Neuronal stem cell (in vitro differentiated cells): ENCODE data around the gene FAM234A.

Experiments used
- DNase-seq: peaks from one replicate; pipeline ENCODE4 v3.0.0-alpha.2; 2013; ENCODE audit warnings: low spot score
- H2AFZ ChIP-seq: one replicate; pipeline ENCODE4 v1.6.1; 2013; ENCODE audit warnings: mild to moderate bottlenecking, low read length, inconsistent platforms
- H2AK5ac ChIP-seq: 2 replicates; pipeline ENCODE4 v1.6.1; 2013; ENCODE audit warnings: low read depth, mild to moderate bottlenecking, inconsistent platforms, low read length, moderate library complexity, mixed read lengths
- H2BK120ac ChIP-seq: 2 replicates; pipeline ENCODE4 v1.6.1; 2013; ENCODE audit warnings: low read depth, mild to moderate bottlenecking, inconsistent platforms, low read length, moderate library complexity, mixed read lengths
- H2BK12ac ChIP-seq: one replicate; pipeline ENCODE4 v1.6.1; 2013; ENCODE audit warnings: low read length, inconsistent platforms
- H2BK15ac ChIP-seq: 2 replicates; pipeline ENCODE4 v1.6.1; 2013; ENCODE audit warnings: mild to moderate bottlenecking, low read length, inconsistent platforms, mixed read lengths
- H2BK5ac ChIP-seq: one replicate; pipeline ENCODE4 v1.6.1; 2013; ENCODE audit warnings: inconsistent platforms, mild to moderate bottlenecking, low read length, moderate library complexity
- H3K14ac ChIP-seq: one replicate; pipeline ENCODE4 v1.6.1; 2013; ENCODE audit warnings: low read length, inconsistent platforms
- H3K18ac ChIP-seq: 2 replicates; pipeline ENCODE4 v1.6.1; 2013; ENCODE audit warnings: low read length, inconsistent platforms
- H3K23ac ChIP-seq: 2 replicates; pipeline ENCODE4 v1.6.1; 2013; ENCODE audit warnings: low read depth, mild to moderate bottlenecking, mixed read lengths, low read length, inconsistent platforms; ENCODE audit not compliant: poor library complexity
- H3K27ac ChIP-seq: replicated peaks from 3 replicates; pipeline ENCODE4 v1.5.1; 2013; ENCODE audit warnings: low read length, inconsistent platforms
- H3K27me3 ChIP-seq, 3 experiments: 2 replicates each; pipeline ENCODE4 v1.6.1; 2013; ENCODE audit warnings: low read length in 3 of 3, mild to moderate bottlenecking in 2 of 3, inconsistent platforms in 1 of 3, low read depth in 1 of 3, mixed read lengths in 1 of 3, moderate library complexity in 1 of 3; ENCODE audit not compliant: control insufficient read depth in 3 of 3, insufficient read depth in 3 of 3
- H3K36me3 ChIP-seq, 2 donors: replicated peaks in 1 of 2; 2 replicates each; pipeline ENCODE4 v1.6.1; 2013; ENCODE audit warnings: low read length in 2 of 2; ENCODE audit not compliant: control insufficient read depth in 2 of 2, insufficient read depth in 2 of 2
- H3K4ac ChIP-seq: 2 replicates; pipeline ENCODE4 v1.6.1; 2013; ENCODE audit warnings: inconsistent platforms, mild to moderate bottlenecking, low read length, moderate library complexity
- H3K4me1 ChIP-seq, 2 donors: 1 replicate in 1 of 2; 2 replicates in 1 of 2; pipeline ENCODE4 v1.6.1; 2013; ENCODE audit warnings: low read length in 2 of 2, low read depth in 1 of 2; ENCODE audit not compliant: control insufficient read depth in 2 of 2, insufficient read depth in 1 of 2
- H3K4me2 ChIP-seq: one replicate; pipeline ENCODE4 v1.6.1; 2013; ENCODE audit warnings: mild to moderate bottlenecking, low read length, inconsistent platforms; ENCODE audit not compliant: insufficient read depth, poor library complexity, severe bottlenecking
- H3K4me3 ChIP-seq, 2 donors: 2 replicates each; pipeline ENCODE4 v1.5.1; 2013; ENCODE audit warnings: low read length in 2 of 2, mild to moderate bottlenecking in 2 of 2, inconsistent platforms in 1 of 2, moderate library complexity in 1 of 2
- H3K79me1 ChIP-seq: one replicate; pipeline ENCODE4 v1.6.1; 2013; ENCODE audit warnings: low read depth, mild to moderate bottlenecking, inconsistent platforms, low read length, moderate library complexity
- H3K9ac ChIP-seq: one replicate; pipeline ENCODE4 v1.6.1; 2013; ENCODE audit warnings: mild to moderate bottlenecking, low read depth, low read length, inconsistent platforms; ENCODE audit not compliant: poor library complexity
- H3K9me3 ChIP-seq, 2 donors: replicated peaks in 1 of 2; 2 replicates each; pipeline versions ENCODE3 to v1.6.1; 2013; ENCODE audit warnings: low read length in 2 of 2, mild to moderate bottlenecking in 2 of 2, inconsistent platforms in 1 of 2, low read depth in 1 of 2, mixed read lengths in 1 of 2, moderate library complexity in 1 of 2; ENCODE audit not compliant: control insufficient read depth in 2 of 2, insufficient read depth in 1 of 2
- H4K8ac ChIP-seq: one replicate; pipeline ENCODE4 v1.6.1; 2013; ENCODE audit warnings: low read depth, mild to moderate bottlenecking, inconsistent platforms, low read length, moderate library complexity
- H4K91ac ChIP-seq: one replicate; pipeline ENCODE4 v1.6.1; 2013; ENCODE audit warnings: low read length, low read depth, mild to moderate bottlenecking, inconsistent platforms; ENCODE audit not compliant: poor library complexity
- WGBS, 2 donors: extraction: QIAGEN DNeasy Blood & Tissue Kit; methylation state at CpG; one replicate each; pipeline ENCODE4 v1.1.7; 2013; ENCODE audit warnings: missing lambda C conversion rate in 2 of 2, mixed read lengths in 1 of 2; ENCODE audit not compliant: insufficient read length in 2 of 2, insufficient replicate concordance in 1 of 2; ENCODE audit errors: extremely low coverage in 2 of 2; 5-methylcytosine and 5-hydroxymethylcytosine counted together

Gene FAM234A

DNA sequence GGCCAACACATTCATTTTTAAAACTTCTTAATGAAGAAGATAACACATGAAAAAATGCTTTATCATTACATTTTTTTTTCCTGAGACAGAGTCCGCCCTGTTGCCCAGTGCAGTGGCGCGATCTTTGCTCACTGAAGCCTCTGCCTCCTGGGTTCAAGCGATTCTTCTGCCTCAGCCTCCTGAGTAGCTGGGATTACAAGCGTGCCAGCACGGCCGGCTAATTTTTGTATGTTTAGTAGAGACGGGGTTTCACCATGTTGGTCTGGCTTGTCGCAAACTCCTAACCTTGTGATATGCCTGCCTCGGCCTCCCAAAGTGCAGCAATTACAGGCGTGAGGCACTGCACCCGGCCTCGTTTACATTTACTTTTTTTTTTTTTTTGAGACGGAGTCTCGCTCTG, 41.2 kb upstream of the FAM234A start:
- no peak overlapping the region for H3K23ac ChIP-seq
- H3K14ac ChIP-seq, result no peak overlapping the region
- no peak overlapping the region for H3K4ac ChIP-seq
- H3K4me1 ChIP-seq, result no peaks in the 10 kb centered on the region
- peaks cover 0 to 2% (median 0%) of the 10 kb centered on the region in 3 experiments for H3K27me3 ChIP-seq
- H3K9me3 ChIP-seq, result peaks cover 0 to 2% of the 10 kb centered on the region in 2 donors
- no peak overlapping the region for H2AK5ac ChIP-seq
- no peak overlapping the region for H2BK12ac ChIP-seq
- H3K36me3 ChIP-seq, result peaks cover 70 to 99% of the 10 kb centered on the region in 2 donors
- no peak overlapping the region for H3K4me3 ChIP-seq
- no peak overlapping the region for H4K91ac ChIP-seq
- DNase-seq, result no peak
- no peak overlapping the region for H2BK120ac ChIP-seq
- no peak overlapping the region for H2AFZ ChIP-seq
- H3K4me2 ChIP-seq, result no peak overlapping the region
- H3K9ac ChIP-seq, result no peak overlapping the region
- H3K27ac ChIP-seq, result no peak overlapping the region
- no CpG with 5 or more reads among the region's 15 CpGs for WGBS, 2 donors
- H2BK5ac ChIP-seq, result no peak overlapping the region
- H3K18ac ChIP-seq, result no peak overlapping the region
- H3K79me1 ChIP-seq, result peaks cover 6% of the 10 kb centered on the region
- H4K8ac ChIP-seq, result no peak overlapping the region
- no peak overlapping the region for H2BK15ac ChIP-seq

- WGBS, 2 donors, result no CpG with 5 or more reads among the region's 6 CpGs
- Histone ChIP-seq H3K27ac (no peak overlapping the region), H4K91ac (no peak overlapping the region), H3K4me3 (no peak overlapping the region), H4K8ac (no peak overlapping the region), H3K4ac (no peak overlapping the region), H3K9ac (no peak overlapping the region), H3K14ac (no peak overlapping the region), H3K4me1 (no peaks in the 10 kb centered on the region), H3K23ac (no peak overlapping the region), H2AK5ac (no peak overlapping the region), H2AFZ (no peak overlapping the region), H3K27me3 (peaks cover 0 to 2% (median 0%) of the 10 kb centered on the region in 3 experiments), H2BK120ac (no peak overlapping the region), H3K79me1 (peaks cover 6% of the 10 kb centered on the region), H2BK12ac (no peak overlapping the region), H2BK15ac (no peak overlapping the region), H2BK5ac (no peak overlapping the region), H3K9me3 (peaks cover 0 to 2% of the 10 kb centered on the region in 2 donors), H3K4me2 (no peak overlapping the region), H3K36me3 (peaks cover 67 to 99% of the 10 kb centered on the region in 2 donors), H3K18ac (no peak overlapping the region)
- no peak for DNase-seq
Observed at GRCh38 chr16:194516-194915, 40.1 kb upstream of the FAM234A start.

DNA sequence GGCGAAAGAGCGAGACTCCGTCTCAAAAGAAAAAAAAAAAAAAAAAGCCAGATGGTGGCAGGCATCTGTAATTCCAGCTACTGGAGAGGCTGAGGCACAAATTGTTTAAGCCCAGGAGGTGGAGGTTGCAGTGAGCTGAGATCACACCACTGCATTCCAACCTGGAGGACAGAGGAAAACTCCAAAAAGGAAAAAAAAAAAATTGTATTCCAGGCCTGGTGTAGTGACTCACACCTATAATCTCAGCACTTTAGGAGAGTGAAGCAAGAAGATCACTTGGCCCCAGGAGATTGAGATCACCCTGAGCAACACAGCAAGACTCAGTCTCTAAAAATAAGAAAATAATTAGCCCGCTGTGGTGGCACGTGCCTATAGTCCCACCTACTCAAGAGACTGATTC, 34.2 kb upstream of the FAM234A start:
- Histone ChIP-seq H3K27ac (no peak overlapping the region), H3K18ac (no peak overlapping the region), H4K91ac (no peak overlapping the region), H3K4me1 (no peaks in the 10 kb centered on the region), H2BK12ac (no peak overlapping the region), H3K36me3 (peaks cover 39 to 96% of the 10 kb centered on the region in 2 donors), H3K14ac (no peak overlapping the region), H2BK5ac (no peak overlapping the region), H2AK5ac (no peak overlapping the region), H3K9me3 (no peaks in the 10 kb centered on the region), H3K4ac (no peak overlapping the region), H2BK120ac (no peak overlapping the region), H4K8ac (no peak overlapping the region), H3K23ac (no peak overlapping the region), H3K27me3 (no peaks in the 10 kb centered on the region), H2AFZ (no peak overlapping the region), H3K4me2 (no peak overlapping the region), H3K9ac (no peak overlapping the region), H3K4me3 (no peak overlapping the region), H3K79me1 (peaks cover 4% of the 10 kb centered on the region), H2BK15ac (no peak overlapping the region)
- WGBS, 2 donors, result no CpG with 5 or more reads among the region's 5 CpGs
- DNase-seq, result no peak

GRCh38 chr16:203246-203645, 31.4 kb upstream of the FAM234A start:
- H2BK5ac ChIP-seq, result no peak overlapping the region
- H2BK15ac ChIP-seq, result no peak overlapping the region
- no peak overlapping the region for H4K8ac ChIP-seq
- H3K27me3 ChIP-seq, result no peaks in the 10 kb centered on the region
- H3K14ac ChIP-seq, result no peak overlapping the region
- H3K4me2 ChIP-seq, result no peak overlapping the region
- DNase-seq, result no peak
- peaks cover 3% of the 10 kb centered on the region for H3K79me1 ChIP-seq
- no peak overlapping the region for H2AFZ ChIP-seq
- H3K23ac ChIP-seq, result no peak overlapping the region
- H3K4me1 ChIP-seq, result no peaks in the 10 kb centered on the region
- no peak overlapping the region for H3K4ac ChIP-seq
- no peak overlapping the region for H2AK5ac ChIP-seq
- H3K18ac ChIP-seq, result no peak overlapping the region
- H2BK120ac ChIP-seq, result no peak overlapping the region
- no peaks in the 10 kb centered on the region for H3K9me3 ChIP-seq
- peaks cover 37 to 96% of the 10 kb centered on the region in 2 donors for H3K36me3 ChIP-seq
- no peak overlapping the region for H2BK12ac ChIP-seq
- H3K4me3 ChIP-seq, result no peak overlapping the region
- no peak overlapping the region for H3K9ac ChIP-seq
- H4K91ac ChIP-seq, result no peak overlapping the region
- no peak overlapping the region for H3K27ac ChIP-seq
- WGBS, 2 donors, result no CpG with 5 or more reads among the region's 4 CpGs
